Stimulated activated CD4-positive, alpha-beta T cell treated with anti-CD3 and anti-CD28 coated beads, Interleukin-2, amount 100 ng/mL, for 4 hours (primary cell): ENCODE measurements around the gene SLCO3A1.

Experiments used
- DNase-seq: peaks from one replicate; pipeline ENCODE4 v3.0.0-alpha.2; 2020; ENCODE audit warnings: low read depth

SLCO3A1 gene

GRCh38 chr15:92003515-92004067, 150.1 kb downstream of the SLCO3A1 start:
- DNase-seq: no peak

- no peak for DNase-seq
Observed at GRCh38 chr15:92005154-92005553, 151.6 kb downstream of the SLCO3A1 start.

- DNase-seq: no peak
Observed at GRCh38 chr15:92006186-92007028, 152.9 kb downstream of the SLCO3A1 start.

GRCh38 chr15:92009162-92009561, 155.7 kb downstream of the SLCO3A1 start:
- no peak for DNase-seq

- DNase-seq: no peak
Observed at GRCh38 chr15:92011611-92012367, 158.3 kb downstream of the SLCO3A1 start.

GRCh38 chr15:92012368-92012629, 158.8 kb downstream of the SLCO3A1 start:
- DNase-seq: peak; percentile 10

- DNase-seq: no peak
Observed at GRCh38 chr15:92012881-92013280, 159.4 kb downstream of the SLCO3A1 start.

GRCh38 chr15:92014281-92015030, 160.9 kb downstream of the SLCO3A1 start:
- DNase-seq: no peak

GRCh38 chr15:92017882-92018534, 164.5 kb downstream of the SLCO3A1 start:
- DNase-seq: no peak

GRCh38 chr15:92018535-92019239, 165.2 kb downstream of the SLCO3A1 start:
- DNase-seq: no peak

- no peak for DNase-seq
Observed at GRCh38 chr15:92019706-92020105, 166.2 kb downstream of the SLCO3A1 start.

GRCh38 chr15:92020207-92020606, 166.7 kb downstream of the SLCO3A1 start:
- DNase-seq: no peak

GRCh38 chr15:92020804-92021203, 167.3 kb downstream of the SLCO3A1 start:
- no peak for DNase-seq

- DNase-seq: no peak
Observed at GRCh38 chr15:92021792-92022191, 168.3 kb downstream of the SLCO3A1 start.

GRCh38 chr15:92023965-92024364, 170.5 kb downstream of the SLCO3A1 start:
- no peak for DNase-seq

- DNase-seq: no peak
Observed at GRCh38 chr15:92025706-92026270, 172.3 kb downstream of the SLCO3A1 start.

GRCh38 chr15:92028389-92028724, 174.8 kb downstream of the SLCO3A1 start:
- no peak for DNase-seq

- no peak for DNase-seq
Observed at GRCh38 chr15:92029767-92030166, 176.3 kb downstream of the SLCO3A1 start.

- DNase-seq: no peak
Observed at GRCh38 chr15:92033314-92033713, 179.8 kb downstream of the SLCO3A1 start.

GRCh38 chr15:92033723-92034122, 180.2 kb downstream of the SLCO3A1 start:
- DNase-seq: no peak

- DNase-seq: no peak
Observed at GRCh38 chr15:92034227-92034626, 180.7 kb downstream of the SLCO3A1 start.
